HG03520 (cell line): ENCODE data around the gene C6orf52.

Experiments used
- ATAC-seq: cut with Tn5 transposase; IDR thresholded peaks from one replicate; pipeline ENCODE4 v1.9.1; 2021; ENCODE audit warnings: mild to moderate bottlenecking, moderate library complexity; ENCODE audit not compliant: unreplicated experiment

The C6orf52 gene

DNA sequence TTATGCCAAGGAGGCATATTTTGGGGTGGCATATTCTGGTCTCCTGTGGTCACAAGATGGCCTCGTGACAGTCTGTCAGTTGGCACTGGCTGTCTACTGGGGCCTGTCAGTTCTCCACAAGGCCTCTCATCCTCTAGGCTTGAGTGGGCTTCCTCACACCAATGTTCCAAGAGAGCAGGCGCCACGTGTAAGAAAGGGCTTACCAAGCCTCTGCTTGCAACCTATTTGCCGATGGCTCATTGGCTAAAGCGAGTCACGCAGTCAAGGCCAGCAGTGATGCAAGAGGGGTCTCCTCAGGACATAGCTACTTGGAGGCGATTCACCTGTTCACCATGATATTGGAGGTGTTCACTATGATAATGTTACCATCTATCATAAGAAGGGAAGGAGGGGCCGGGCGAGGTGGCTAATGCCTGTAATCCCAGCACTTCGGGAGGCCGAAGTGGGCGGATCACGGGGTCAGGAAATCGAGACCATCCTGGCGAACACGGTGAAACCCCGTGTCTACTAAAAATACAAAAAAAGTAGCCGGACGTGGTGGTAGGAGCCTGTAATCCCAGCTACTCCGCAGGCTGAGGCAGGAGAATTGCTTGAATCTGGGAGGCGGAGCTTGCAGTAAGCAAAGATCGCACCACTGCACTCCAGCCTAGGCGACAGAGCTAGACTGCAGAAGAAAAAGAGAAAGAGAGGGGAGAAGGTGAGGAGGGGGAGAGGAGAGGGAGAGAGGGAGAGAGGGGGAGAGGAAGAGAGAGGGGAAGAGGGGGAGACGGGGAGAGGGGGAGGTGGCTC lies 35.3 kb downstream of the C6orf52 start:
- no peak for ATAC-seq

DNA sequence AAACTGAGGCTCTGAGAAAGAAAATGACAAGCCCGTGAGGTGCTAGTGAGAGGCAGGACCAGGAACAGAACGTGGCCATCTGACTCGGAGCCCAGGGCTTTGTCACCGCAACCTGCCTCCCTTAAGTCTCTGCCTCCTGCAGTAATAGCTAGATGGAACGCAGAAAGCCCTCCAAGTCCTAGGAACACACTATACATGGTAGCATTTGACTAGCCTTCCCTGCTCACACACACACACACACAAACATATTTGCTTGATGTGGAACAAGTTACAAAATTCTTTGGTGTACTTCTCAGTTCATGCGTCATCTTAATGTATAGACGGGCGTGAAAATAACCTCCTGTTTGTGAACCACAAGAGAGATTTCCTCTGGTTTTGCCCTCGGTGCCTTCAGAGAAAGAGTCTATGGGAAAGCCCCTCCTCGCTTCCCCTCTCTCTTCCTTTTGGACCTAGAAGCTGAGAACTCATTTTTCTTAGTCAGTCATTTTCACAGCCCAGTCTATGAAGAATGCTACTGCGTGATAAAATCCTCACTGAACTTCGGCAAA lies 38.8 kb downstream of the C6orf52 start:
- ATAC-seq: no peak

DNA sequence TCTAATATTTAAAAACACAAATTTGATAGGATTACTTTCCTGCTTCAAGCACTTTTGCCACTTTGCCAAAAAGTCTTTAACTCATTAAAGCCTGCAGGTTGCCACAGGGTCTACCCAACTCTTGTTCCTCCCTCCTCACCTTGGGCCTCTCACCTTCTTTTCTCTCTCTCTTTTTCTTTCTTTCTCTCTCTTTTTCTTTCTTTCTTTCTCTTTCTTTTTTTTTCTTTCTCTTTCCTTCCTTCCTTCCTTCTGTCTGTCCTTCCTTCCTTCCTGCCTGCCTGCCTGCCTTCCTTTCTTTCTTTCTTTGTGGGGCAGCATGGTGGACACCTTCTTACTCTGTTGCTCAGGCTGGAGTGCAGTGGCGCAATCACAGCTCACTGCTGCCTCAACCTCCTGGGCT lies 50.2 kb downstream of the C6orf52 start:
- no peak for ATAC-seq

DNA sequence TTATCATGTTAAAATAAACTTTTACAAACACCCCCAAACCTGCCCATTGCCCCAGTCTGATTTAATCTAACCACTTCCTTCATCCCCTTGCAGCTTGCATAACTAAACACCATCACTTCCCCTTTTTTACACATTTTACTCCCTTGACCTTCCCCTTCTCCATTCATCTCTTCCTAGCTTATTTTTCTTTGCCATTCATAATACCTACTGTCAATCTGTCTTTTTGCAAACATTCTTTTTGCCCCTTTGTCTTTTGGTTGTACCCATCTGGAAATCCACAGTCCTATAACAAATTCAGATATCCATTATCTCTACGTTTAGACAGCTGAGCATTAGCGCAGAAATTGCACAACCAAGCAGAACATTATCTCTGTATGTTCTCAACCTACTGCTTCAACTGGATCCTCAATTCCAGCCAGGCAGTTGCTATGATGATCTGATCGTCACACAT lies 51.2 kb downstream of the C6orf52 start:
- ATAC-seq: peak; percentile 87

- ATAC-seq: no peak
These were observed 52.9 kb downstream of the C6orf52 start for GRCh38 chr6:10641528-10641927.

- ATAC-seq: no peak
These were observed 54.0 kb downstream of the C6orf52 start for GRCh38 chr6:10640412-10640811.

GRCh38 chr6:10633216-10633615 lies 61.2 kb downstream of the C6orf52 start:
- peak; percentile 97 for ATAC-seq

DNA sequence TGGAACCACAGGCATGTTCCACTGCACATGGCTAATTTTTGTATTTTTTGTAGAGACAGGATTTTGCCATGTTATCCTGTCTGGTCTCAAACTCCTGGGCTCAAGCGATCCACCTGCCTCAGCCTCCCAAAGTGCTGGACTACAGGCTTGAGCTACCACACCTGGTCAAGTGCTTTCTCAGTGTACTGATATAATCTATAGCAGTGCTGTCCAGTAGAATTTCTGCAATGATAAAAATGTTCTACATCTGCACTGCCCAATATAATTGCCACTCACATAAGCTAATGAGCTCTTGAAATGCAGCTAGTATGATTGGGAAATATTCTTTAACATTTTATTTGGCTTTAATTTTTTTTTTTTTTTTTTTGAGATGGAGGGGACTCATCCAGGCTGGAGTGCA lies 64.2 kb downstream of the C6orf52 start:
- no peak for ATAC-seq

GRCh38 chr6:10627800-10628199 lies 66.6 kb downstream of the C6orf52 start:
- no peak for ATAC-seq

GRCh38 chr6:10626154-10626741 lies 68.2 kb downstream of the C6orf52 start:
- ATAC-seq: no peak

DNA sequence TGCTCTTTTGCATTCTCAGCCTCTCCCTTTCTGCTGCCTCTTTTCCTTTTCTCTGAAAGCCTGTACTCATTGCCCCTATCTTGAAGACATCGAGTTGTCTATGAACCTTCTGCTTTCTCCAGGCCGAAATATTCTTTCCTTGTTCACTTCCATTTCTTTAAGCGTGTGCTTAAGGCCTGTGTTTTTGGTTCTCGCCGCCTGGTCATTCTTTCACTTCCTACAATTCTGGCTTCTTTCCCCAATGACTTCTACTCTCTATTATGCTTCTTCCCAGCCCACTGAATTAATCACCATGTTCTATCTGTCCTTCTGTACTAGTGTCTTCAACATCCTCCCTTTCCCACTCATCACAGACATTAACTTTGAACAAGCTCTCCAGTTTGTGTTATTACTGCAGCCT lies 69.6 kb downstream of the C6orf52 start:
- no peak for ATAC-seq

DNA sequence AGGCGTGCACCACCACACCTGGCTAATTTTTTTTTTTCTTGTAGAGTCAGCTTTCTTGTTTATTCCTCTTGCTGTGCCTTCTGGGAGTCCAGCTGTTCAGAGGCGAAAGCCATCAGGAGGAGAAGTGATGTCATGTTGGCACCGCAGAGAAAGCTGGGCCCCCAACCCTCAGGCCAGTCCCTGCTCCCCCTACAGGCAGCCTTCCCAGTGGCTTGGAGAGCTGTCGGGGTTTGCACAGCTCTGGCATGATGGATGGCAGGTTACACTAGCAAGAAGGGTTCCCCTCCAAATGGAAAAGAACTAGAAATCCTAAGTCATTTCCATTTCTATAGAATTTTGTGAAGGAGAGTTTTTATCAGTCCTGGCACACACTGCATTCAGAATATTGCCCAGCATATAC lies 72.6 kb downstream of the C6orf52 start:
- ATAC-seq: no peak
